Neural progenitor cell (in vitro differentiated cells): Measurements from ENCODE around the gene ASXL3.

ENCODE experiments used
- CTCF ChIP-seq: fragments of 200-600 bp; sonication (generic); IDR thresholded peaks from 2 replicates; pipeline ENCODE4 v1.5.1; 2017; ENCODE audit warnings: antibody characterized with exemption, mild to moderate bottlenecking
- EZH2 ChIP-seq: fragments of 200-600 bp; sonication (generic); IDR thresholded peaks from 2 replicates; pipeline ENCODE4 v1.6.1; 2017; ENCODE audit warnings: antibody characterized with exemption, mild to moderate bottlenecking, moderate library complexity

DNA sequence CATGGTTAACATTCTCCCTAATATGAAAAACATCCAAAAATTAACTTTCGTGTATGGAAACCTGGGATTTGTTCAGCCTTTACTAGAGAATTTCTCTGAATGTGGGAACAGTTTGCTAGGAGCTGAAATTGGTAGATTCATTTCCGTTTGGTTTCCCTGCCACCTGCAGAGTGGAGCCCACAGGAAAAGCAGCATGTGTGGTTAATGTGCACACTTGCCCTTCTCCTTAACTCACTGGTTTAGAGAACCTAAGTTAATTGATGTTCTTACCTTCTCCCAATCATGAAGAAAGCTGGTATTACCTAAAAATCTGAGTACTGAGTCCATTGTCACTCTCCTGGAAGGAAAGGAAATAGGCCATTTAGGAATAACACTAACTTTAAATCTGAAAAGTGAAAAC lies 37.6 kb upstream of the ASXL3 start:
- no peak for TF ChIP-seq CTCF
- TF ChIP-seq EZH2: no peak
